GM03348 (cell line): ENCODE results near the gene CARD11.

Experiments
- DNase-seq: peaks from one replicate; pipeline ENCODE4 v3.0.0; 2012; ENCODE audit warnings: low spot score

Gene CARD11

GRCh38 chr7:3020416-3020815, 23.3 kb downstream of the CARD11 start:
- DNase-seq = no peak

GRCh38 chr7:3019801-3020200, 23.9 kb downstream of the CARD11 start:
- DNase-seq = no peak

DNA sequence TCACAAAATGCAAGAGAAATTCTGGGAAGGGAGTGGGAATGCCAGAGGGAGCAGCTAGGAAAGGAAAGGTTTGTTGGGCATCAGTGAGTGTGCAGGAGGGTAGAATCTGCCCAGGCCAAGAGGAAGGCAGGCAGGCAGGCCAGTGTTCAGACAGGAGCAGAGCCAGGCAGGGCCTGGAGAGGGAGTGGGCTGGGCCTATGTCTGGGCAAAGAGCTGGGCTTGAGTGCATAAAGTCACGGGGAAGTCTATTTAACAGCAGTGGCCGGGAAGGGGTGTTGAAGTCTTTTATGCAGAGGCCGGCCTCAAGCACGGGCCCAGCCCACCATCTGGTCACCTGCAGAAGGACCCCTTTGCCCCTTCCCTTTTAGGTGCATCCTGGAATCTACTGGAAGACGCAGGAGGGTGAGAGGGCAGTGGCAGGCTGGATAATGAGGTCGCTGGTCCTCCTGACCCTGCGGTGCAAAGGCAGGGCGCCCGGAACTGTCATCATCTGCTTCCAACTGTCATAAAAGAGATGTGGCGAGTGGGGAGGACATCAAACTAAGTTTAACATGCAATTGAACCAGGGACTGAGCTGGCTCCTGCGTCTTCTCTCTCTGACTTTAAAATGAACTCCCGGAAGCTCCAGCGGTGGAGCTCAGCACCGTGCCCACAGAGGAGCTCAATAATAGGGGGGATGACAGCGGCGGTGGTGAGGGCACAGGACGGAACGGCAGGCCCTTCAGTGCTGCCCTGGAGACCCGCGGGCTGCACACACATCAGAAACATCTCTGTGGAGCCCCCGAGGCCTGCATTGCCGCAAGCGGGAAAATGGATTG, 29.5 kb downstream of the CARD11 start:
- DNase-seq = no peak

GRCh38 chr7:3011211-3011852, 32.3 kb downstream of the CARD11 start:
- DNase-seq = no peak

- DNase-seq = no peak
Observed at GRCh38 chr7:3010161-3010560, 33.5 kb downstream of the CARD11 start.

DNA sequence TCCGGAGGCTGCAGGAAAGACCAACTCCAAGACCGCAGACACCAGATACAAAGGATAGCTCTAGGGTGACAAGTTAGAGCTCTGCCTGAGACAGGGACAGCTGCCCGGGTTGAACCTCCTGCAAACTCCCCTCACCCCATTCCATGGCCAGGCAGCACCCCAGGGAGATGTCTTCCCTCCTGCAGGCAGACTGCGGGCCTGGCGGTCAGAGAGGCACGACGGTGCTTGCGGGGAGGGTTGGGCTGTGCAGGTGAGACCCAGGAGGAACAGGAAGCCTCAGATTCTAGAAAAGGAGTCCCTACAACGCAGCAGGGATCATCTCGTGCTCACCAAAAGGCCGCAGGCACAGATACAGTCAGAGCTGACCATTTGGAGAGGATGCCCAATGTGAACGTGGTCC, 34.6 kb downstream of the CARD11 start:
- DNase-seq = no peak

DNA sequence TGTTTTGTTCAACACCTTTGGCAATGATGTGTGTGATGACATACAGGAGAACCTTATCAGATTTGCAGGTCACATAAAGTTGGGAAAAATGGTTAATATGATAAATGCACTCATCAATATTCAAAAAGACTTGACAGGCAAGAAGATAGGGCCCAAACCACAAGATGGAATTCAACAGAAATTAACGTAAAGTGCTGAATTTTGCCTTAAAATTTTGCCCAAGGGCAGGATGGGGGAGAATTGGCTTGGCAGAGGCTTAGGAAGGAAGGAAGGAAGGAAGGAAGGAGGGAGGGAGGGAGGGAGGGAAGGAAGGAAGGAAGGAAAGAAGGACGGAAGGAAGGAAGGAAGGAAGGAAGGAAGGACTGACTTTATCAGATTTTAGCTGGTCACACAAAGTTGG, 35.3 kb downstream of the CARD11 start:
- no peak for DNase-seq

DNA sequence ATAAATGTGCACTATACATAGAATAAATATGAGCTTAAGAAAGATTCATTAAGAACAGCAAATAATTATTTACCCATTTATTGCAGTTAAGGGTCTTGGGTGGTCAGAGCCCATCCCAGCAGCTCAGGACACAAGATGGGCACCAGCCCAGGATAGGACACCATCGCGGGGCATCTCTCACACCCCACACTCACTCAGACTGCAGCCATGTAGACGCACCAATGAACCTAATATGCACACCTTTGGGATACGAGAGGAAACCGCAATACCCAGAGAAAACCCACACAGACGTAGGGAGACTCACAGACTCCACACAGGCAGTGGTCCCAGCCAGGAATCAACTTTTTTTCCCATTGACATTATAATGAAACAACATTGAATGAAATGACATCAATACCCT, 36.0 kb downstream of the CARD11 start:
- no peak for DNase-seq

- DNase-seq = no peak
Observed at GRCh38 chr7:3005257-3005656, 38.4 kb downstream of the CARD11 start.

DNA sequence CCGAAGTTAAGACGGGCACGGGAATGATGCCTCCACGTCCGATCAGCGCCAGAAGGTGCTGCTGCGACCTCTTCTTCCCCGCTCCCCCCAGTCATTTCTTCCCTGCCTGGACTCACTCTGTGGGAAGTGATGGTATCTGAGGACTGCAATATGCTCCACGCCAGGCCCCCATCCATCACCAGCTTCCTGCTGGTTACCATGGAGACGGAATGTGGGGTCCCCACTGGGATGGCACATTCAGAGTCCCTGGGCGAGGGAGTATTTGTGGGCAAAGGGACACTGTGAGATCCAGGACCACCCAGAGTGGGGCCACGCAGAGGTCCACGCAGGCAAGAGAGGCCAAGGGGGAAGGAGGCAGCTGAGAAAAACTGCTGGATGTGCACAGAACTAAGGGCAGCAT, 39.7 kb downstream of the CARD11 start:
- DNase-seq = no peak

DNA sequence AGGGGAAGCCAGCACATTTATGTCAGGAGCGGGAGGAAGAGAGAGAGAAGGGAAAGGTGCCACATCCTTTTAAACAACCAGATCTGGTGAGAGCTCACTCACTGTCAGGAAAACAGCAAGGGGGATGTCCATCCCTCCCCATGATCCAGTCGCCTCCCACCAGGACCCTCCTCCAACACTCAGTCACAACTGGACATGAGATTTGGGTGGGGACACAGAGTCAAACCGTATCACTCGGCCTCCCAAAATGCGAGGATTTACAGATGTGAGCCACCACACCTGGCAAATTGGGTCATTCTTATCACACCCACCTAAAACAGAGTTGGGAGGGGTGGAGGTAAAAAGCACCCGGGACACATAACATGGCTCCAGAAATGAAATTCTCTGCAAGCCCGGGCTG, 41.0 kb downstream of the CARD11 start:
- no peak for DNase-seq

- DNase-seq = no peak
Observed at GRCh38 chr7:3000566-3000965, 43.1 kb downstream of the CARD11 start.

DNA sequence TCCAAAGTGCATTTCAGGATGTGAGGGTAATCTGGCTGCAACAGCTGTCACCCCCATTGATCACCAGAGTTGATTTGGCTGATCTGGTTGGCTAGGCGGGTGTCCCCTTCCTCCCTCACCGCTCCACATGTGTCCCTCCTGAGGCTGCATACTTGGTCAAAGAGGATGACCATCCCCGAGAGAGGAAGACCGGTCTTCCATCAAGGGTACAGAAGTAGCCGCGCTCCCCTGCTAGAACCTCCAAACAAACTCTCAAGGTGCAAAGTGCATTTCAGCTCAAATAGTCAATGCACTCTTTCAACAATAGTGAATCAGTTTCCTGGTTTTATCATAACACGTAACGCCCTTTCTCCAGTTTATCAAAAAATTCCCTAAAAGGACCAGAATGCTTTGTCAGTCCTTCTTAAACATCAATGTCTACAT, 44.6 kb downstream of the CARD11 start:
- no peak for DNase-seq

DNA sequence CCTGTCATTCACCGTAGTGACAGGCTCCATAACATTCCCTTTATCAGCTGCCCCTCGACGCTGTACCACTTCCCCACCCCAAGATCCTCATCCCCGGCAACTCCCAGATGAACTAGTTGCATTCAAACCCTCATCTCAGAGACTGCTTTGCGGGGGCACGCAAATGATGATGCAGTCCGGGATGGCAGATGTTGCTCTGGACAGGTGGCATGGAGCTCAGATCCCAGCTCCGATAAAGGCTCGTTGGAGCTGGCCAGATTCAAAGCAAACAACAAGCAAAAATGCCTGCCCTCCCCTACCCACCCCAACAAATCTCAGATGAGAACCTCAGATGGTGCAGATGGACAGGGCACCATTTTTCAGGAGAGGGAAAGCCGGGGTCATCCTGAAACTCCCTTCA, 46.7 kb downstream of the CARD11 start:
- DNase-seq = no peak

DNA sequence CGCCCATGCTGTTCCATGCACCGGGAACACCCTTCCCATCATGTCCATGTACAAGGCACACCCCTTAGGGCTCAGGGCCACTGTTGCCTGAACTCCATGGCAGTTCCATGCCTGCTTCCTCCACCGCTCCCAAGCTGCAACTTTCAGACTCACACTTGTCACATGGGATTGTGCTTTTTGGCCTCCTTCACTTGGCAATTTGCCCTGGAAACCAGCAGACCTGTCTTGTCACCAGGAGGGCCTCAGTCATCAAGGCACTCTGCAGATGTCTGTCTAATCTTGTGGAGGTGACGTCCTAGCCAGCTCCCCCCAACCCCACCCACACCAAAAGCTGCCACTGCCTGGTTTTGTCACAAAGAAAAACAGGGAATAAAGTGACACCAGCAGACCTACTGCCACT, 47.5 kb downstream of the CARD11 start:
- no peak for DNase-seq

DNA sequence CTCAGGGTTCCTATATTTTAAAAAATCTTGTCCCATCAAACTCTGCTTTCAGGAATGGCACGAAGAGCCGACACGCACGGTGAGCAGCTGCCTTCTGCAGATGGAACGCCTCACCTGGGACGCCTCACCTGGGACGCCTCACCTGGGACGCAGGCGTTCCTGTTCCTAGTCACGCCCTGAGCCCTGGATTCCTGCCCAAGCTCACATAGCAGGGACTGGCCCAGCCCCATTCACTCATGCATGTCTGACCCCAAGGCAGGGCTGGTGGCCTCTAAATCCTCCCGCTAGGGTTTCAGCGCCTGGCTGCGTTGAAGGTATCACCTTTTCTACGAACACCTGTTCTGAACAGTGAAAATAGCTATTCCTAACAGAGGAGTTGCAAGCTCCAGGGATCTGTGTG, 49.8 kb downstream of the CARD11 start:
- DNase-seq = no peak

DNA sequence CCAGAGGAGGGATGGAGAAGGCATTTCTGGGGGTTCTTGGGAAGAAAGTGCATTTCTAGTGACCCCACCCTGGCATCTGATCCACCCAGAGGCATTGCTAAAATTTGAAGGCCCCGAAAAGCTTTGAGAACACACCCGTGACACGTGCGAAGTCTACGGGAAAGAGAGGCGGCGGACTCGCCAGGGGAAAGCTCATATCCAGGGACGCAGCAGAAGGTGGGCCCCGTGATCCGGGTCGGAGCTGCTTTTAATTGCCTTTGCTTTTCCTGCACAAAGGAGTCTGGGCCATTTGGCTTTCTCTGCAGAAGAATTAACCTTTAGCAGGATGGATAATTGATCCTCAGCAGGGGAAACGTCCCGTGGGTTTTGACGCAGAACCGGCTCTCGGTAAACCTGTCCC, 50.3 kb downstream of the CARD11 start:
- DNase-seq = no peak

- no peak for DNase-seq
Observed at GRCh38 chr7:2990949-2991470, 52.7 kb downstream of the CARD11 start.

GRCh38 chr7:2986561-2986960, 57.1 kb downstream of the CARD11 start:
- no peak for DNase-seq

- no peak for DNase-seq
Observed at GRCh38 chr7:2985866-2986265, 57.8 kb downstream of the CARD11 start.

GRCh38 chr7:2984091-2984490, 59.6 kb downstream of the CARD11 start:
- no peak for DNase-seq

GRCh38 chr7:2983586-2983985, 60.1 kb downstream of the CARD11 start:
- DNase-seq = no peak

- DNase-seq = no peak
Observed at GRCh38 chr7:2982831-2983230, 60.8 kb downstream of the CARD11 start.

DNA sequence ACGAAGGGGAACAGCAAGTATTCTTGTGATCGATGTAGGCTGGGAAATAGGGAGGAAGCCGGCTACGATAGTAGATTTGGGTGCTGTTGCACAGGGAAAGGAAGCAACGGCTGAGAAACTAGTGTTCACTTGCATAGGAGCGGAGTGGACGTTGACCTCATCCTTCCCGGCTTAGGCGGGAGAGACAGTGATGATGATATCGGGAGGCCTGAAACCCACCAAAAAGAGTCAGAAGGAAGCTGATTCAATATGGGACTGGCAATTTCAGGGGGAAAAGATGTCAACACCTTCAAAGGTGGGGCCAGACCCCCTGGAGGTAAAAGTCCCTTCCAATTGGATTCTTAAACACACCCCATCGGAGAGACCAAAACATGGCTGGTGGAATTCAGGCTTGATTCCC, 61.3 kb downstream of the CARD11 start:
- no peak for DNase-seq
